Peyer's patch (tissue), 4 donors: Measurements from ENCODE around the gene SKIDA1.

Source experiments
- CTCF ChIP-seq, 6 experiments: fragments of 450-650 bp in 4 of 6; fragments of 200-600 bp in 2 of 6; sonication (generic) in 1 of 6; IDR thresholded peaks; one replicate each; pipeline ENCODE4 v1.5.1; 2017 to 2019; ENCODE audit warnings: antibody characterized with exemption in 6 of 6, mild to moderate bottlenecking in 3 of 6, moderate library complexity in 1 of 6
- POLR2A ChIP-seq, 2 donors: fragments of 450-650 bp; IDR thresholded peaks; one replicate each; pipeline ENCODE4 v1.5.1; 2017; ENCODE audit warnings: antibody characterized with exemption in 2 of 2, mild to moderate bottlenecking in 2 of 2, moderate library complexity in 2 of 2

DNA sequence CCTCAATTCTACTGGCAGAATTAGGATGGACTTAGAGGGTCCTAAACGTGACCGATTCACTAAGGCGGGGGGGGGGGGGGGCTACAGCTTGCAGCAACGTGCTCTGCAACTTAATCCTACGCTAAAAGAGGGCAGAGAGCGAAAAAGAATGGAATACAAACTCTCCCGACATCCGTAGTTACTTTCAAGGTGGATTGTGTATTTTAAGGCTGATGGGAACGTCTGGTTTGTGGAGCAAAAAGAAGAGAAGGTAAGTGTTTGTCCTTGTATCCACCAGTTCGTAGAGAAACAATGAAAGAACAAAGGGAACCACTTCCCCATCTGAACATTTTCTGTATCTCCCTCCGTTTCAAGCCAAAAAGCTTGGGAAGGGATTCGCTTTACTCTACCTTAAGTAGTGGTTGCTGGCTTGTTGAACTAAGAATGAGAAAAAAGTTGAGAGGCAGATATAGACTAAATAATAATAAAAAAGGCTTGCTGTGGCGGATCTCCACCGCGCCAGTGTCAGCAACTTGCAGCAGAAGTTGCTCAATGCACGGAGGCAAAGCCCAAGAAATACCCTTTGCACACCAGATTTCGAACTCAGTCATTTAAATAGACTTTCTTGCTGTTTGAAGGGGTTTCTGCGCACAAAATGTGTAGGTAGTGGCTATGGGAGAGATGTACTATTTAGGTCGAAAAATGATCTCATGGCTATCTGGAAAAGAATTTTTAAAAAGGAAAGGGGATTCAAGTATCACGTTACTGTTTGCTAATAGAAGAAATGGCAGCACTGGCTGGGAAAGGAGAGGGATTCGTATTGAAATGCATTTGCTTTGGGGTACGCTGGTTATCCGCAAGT, 736 bp downstream of the SKIDA1 start:
- TF ChIP-seq CTCF (IDR thresholded peaks at IDR 0.05) (no peak), POLR2A (IDR thresholded peaks at IDR 0.05) (no peak)
